NK-92 (cell line): ENCODE measurements around the gene GNG7.

ENCODE experiments used
- DNase-seq: peaks from one replicate; lab custom pipeline; 2025; ENCODE audit not compliant: unreplicated experiment; lab: John Stamatoyannopoulos, UW

Gene GNG7

GRCh38 chr19:2702170-2703076 is at the start of gene GNG7:
Gene GNG7, minus strand, starts transcription at chr19:2702694. Its CDS starts 182,006 bp downstream, at chr19:2520688.
- DNase-seq = peak; percentile 58

DNA sequence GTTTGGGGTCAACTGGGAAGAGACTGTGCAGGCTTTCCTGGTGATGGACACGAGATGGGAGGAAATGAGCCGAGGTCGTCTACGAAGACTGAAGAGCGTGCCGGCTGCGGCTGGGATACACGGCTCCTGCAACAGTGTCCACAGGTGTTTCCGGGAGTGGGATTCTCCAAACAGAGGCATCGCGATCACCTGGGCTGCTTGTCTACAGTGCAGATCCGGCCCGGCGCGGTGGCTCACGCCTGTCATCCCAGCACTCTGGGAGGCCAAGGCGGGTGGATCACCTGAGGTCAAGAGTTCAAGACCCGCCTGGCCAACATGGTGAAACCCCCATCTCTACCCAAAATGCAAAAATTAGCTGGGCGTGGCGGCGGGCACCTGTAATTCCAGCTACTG is 48.9 kb upstream of the GNG7 start:
- no peak for DNase-seq

- DNase-seq = no peak
Observed at GRCh38 chr19:2750808-2751437, 48.4 kb upstream of the GNG7 start.

- no peak for DNase-seq
Observed at GRCh38 chr19:2747349-2747748, 44.9 kb upstream of the GNG7 start.

DNA sequence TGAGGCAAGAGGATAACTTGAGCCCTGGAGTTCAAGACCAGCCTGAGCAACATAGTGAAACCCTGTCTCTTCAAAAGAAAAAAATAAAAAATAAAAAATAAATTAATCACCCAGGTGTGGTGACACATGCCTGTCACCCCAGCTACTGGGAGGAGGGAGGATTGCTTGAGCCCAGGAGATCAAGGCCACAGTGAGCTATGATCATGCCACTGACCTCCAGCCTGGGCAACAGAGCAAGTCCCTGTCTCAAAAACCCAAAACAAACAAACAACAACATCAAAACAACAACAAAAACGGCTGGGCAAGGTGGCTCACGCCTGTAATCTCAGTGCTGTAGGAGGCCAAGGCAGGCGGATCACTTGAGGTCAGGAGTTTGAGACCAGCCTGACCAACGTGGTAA is 41.6 kb upstream of the GNG7 start:
- no peak for DNase-seq

GRCh38 chr19:2743099-2743498 is 40.6 kb upstream of the GNG7 start:
- DNase-seq = no peak

- no peak for DNase-seq
Observed at GRCh38 chr19:2740314-2740656, 37.8 kb upstream of the GNG7 start.

GRCh38 chr19:2739602-2740313 is 37.3 kb upstream of the GNG7 start, which contains the start of gene SLC39A3:
Gene SLC39A3, minus strand, starts transcription at chr19:2740017. Its CDS starts 2,760 bp downstream, at chr19:2737257.
- DNase-seq = peak; percentile 82

- DNase-seq = no peak
Observed at GRCh38 chr19:2736550-2737190, 34.2 kb upstream of the GNG7 start.

- DNase-seq = no peak
Observed at GRCh38 chr19:2735374-2735773, 32.9 kb upstream of the GNG7 start.

DNA sequence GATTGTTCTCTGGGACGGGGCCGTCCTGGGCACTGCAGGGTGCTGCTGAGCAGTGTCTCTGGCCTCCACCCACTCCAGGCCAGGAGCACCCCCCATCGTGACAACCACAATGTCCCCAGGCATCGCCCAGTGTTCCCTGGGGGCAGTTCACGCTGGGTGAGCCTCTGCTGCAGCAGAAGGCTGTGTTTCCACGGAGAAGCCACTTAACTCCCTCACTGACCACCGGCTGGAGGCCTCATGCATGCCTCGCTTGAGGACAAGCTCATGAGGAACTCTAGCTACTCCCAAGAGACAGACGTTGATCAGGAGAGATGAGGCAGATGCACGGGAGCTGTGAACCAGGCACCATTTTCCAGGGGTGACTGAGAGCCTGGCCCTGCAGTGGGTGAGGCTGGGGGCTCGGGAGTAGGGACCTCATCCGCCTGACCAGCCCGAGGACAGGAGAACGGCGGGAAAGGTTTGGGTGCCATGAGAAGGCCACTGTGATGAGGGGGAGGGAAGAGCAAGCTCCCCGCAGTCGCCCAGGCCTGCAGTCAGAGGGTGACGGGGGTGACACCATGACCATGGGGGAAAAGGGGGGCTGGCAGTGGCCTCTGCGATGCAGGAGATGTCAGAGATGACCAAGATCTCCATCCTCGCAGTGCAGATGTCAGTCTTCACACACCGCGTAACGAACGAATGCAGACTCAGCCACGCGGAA is 32.2 kb upstream of the GNG7 start:
- no peak for DNase-seq

- no peak for DNase-seq
Observed at GRCh38 chr19:2733930-2734588, 31.6 kb upstream of the GNG7 start.

- DNase-seq = no peak
Observed at GRCh38 chr19:2732883-2733282, 30.4 kb upstream of the GNG7 start.

DNA sequence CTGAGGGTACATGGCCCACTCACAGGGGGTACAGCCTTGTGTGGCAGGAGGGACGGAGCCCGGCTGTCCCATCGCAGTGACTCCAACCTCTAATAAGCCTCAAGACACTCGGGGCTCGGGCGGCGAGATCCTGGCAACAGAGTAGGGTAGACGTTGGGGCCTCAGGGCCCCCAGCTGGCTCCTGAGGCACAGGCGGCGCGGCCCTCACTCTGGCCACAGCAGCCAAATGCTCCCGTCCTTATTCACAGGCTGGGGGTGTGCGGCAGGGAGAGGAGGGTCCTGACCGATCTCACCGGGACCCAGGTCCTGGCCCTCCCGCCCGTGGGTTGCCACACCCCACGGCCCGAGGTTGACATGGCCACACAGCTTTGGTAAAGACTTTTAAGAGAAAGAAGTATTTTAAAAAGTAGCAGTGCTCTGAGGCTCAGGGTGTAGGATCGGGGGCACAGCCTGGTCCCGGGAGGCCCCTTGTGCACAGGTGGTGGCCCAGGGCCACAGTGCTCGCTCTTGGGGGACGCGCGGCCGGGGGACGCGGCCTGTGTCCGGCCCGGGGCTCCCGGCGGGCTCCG is 29.7 kb upstream of the GNG7 start:
- DNase-seq = no peak

DNA sequence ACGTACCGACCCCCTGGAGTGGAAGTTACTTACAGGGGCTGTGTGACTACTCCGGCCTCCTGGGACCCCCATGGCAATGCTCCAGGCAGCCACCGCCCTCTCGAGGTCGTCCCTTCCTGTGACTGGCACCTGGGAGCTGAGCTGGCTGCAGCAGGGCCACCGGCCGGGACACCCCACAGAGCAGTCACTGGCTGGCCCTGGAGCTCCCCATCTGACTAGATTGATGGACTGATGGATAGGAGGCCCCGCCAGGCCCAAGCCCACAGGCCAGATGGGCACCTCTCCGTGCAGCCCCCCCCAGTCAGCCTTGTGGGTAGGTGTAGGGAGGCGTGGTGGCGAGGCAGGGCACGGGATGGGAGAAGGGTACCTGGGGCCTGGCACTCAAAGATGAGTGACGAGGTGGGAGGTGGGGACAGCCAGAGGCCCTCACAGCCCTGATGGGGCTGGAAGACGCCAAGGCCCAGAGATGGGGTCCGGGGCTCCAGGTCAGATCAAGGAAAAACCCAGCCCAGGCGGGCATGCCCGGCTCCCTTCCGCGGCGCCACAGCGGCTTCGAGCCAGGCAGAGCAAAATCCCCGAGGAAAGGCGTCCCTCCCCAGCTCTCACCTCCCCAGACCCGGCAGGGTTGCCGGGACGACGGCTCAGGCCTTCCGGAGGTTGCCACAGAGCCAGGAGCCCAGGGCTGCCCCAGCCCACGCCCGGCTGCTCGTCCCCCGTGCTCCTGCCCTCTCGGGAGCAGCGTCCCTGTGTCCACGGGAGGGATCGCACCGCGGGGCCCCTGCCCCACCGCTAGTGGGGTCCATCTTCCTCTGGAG is 28.9 kb upstream of the GNG7 start:
- no peak for DNase-seq

DNA sequence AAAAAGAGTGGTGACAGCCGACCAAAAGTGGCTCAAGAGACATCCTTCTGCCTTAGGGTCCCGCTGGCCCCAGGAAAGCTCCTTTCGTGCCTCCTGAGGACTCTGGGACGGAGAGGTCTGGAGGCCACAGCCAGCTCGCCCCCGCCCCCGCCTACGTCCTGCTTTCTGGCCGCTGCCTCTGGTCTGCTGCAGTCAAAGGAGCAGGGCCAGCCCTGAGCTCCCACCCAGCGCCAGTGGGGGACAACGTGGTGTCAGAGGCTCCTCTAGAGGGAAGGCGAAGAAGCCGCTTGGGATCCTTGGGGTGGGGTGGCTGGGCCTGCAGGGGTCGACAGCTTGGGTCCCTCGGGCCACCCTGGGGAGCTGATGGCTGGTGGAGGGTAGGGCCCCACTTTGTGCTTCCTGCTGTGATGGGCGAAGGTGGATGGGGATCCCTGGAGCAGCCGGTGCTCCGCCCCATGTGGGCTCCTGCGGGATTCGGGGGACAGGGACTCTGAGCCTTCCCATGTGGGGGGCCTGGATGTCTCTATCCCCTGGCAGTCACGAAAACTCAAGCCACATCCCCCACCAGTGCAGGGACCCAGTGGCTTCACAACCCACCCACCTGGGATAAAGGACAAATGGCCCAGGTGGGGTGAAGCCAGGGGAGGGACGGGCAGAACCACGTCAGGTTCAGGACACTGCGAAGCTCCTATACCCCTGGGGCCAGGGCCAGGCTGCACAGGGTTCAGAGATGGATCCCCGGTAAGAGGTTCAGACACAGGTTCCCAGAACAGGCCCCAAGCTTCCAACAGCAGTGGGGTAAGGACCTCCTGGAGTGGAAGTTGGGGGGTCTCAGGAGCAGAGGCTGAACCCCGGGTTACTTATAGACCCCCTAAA is 27.7 kb upstream of the GNG7 start:
- no peak for DNase-seq

DNA sequence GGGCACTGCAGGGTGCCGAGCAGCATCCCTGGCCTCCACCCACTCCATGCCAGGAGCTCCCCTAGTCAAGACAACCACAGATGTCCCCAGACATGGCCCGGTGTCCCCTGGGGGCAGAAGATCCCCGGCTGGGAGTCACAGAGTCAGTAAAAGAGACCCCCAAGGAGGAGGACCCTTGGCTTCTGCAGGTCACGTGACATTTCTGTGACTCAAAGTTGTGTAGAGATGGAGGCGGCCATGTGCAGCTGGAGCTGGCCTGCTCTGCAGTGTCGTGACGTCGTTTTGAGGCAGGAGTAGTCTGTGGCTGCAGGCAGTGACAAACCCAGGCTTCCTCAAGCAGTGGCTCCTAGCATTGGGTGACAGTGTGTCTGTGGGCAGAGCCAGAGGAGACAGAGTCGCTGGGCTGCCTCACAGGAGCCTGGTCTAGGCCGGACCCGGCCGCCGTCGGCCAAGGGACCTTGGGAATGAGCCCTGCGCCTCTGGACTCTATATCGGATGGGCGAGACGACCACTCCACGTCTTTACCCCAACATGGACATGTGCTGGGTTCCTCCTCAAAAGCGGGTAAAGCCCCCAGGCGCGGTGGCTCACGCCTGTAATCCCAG is 26.4 kb upstream of the GNG7 start:
- DNase-seq = no peak

- no peak for DNase-seq
Observed at GRCh38 chr19:2727640-2727944, 25.1 kb upstream of the GNG7 start.
